Hypothalamus (tissue), 51 donors: Measurements from ENCODE around the gene RIPK3.

Source experiments
- DNase-seq, 51 donors: peaks; one replicate each; lab custom pipeline; 2025; lab: John Stamatoyannopoulos, UW

RIPK3 gene

GRCh38 chr14:24349742-24350141 is 10.0 kb upstream of the RIPK3 start:
- DNase-seq = no peak

GRCh38 chr14:24348186-24348585 is 8.4 kb upstream of the RIPK3 start:
- no peak for DNase-seq

- DNase-seq = no peak
These were observed 7.3 kb upstream of the RIPK3 start for GRCh38 chr14:24347134-24347533.

GRCh38 chr14:24343795-24344660 is 4.2 kb upstream of the RIPK3 start:
- DNase-seq = no peak

GRCh38 chr14:24342889-24343288 is 3.1 kb upstream of the RIPK3 start:
- DNase-seq = no peak

GRCh38 chr14:24340606-24341005 is 815 bp upstream of the RIPK3 start:
- no peak for DNase-seq

GRCh38 chr14:24338843-24339242 is 948 bp downstream of the RIPK3 start:
- DNase-seq = no peak

- DNase-seq = no peak
These were observed 2.0 kb downstream of the RIPK3 start for GRCh38 chr14:24337824-24338175.

GRCh38 chr14:24337144-24337823 is 2.5 kb downstream of the RIPK3 start:
- DNase-seq = no peak

GRCh38 chr14:24335461-24336171 is 4.2 kb downstream of the RIPK3 start:
- no peak for DNase-seq

GRCh38 chr14:24334431-24335291 is 5.1 kb downstream of the RIPK3 start, which contains the start of gene ADCY4:
Gene ADCY4, minus strand, starts transcription at chr14:24335071. Its CDS starts 419 bp downstream, at chr14:24334652.
- no peak for DNase-seq

- peak in 28 of 51 donors; percentile 5 to 67 (median 34) for DNase-seq
These were observed 7.4 kb downstream of the RIPK3 start for GRCh38 chr14:24332268-24332993.

GRCh38 chr14:24331731-24332267 is 8.0 kb downstream of the RIPK3 start:
- no peak for DNase-seq

- DNase-seq = no peak
These were observed 8.7 kb downstream of the RIPK3 start for GRCh38 chr14:24330973-24331674.

GRCh38 chr14:24329736-24330135 is 10.1 kb downstream of the RIPK3 start:
- DNase-seq = peak in 2 of 51 donors; percentile 12 to 23

- DNase-seq = no peak
These were observed 10.6 kb downstream of the RIPK3 start for GRCh38 chr14:24329073-24329663.

GRCh38 chr14:24327914-24328313 is 11.9 kb downstream of the RIPK3 start:
- peak in 15 of 51 donors; percentile 26 to 63 (median 41) for DNase-seq

- DNase-seq = no peak
These were observed 12.5 kb downstream of the RIPK3 start for GRCh38 chr14:24327303-24327702.
